ENCODE data around the gene BICC1.

DNA sequence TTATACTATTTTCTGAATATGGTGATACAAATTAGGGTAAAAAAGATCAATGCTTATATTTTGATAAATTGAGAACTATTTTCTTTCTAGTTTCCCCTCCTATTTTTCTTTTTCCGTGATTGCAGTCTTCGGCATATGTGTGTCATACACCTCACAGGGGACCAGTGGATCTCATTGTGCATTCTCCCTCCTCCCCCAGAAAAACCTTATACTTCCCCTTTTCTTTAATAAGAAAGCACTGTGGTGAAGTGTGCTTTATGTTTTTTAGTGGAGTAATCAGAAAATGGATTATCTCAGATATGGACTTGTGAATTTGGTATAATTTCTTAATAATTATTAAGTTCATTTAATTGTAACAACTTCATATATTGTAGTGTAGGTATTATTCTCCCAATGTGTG, 72.8 kb downstream of the BICC1 start:
- TF ChIP-seq CTCF (conservative IDR thresholded peaks at IDR 0.05; ENCODE audit: low read length): no peak
- TF ChIP-seq EZH2phosphoT487 (IDR thresholded peaks at IDR 0.05; ENCODE audit: borderline replicate concordance): no peak
